Rectal smooth muscle tissue (tissue), 1 donor: ENCODE data around the gene SEMA4C.

Source experiments
- H3K27ac ChIP-seq: one replicate; pipeline ENCODE4 v1.7.0; 2013; ENCODE audit warnings: low read depth, low read length, inconsistent platforms
- H3K27me3 ChIP-seq: one replicate; pipeline ENCODE4 v1.7.0; 2013; ENCODE audit warnings: low read length; ENCODE audit not compliant: control insufficient read depth, insufficient read depth
- H3K36me3 ChIP-seq: one replicate; pipeline ENCODE4 v1.7.0; 2013; ENCODE audit warnings: low read length; ENCODE audit not compliant: control insufficient read depth, insufficient read depth
- H3K4me1 ChIP-seq: one replicate; pipeline ENCODE4 v1.7.0; 2013; ENCODE audit warnings: low read length; ENCODE audit not compliant: control insufficient read depth, insufficient read depth
- H3K4me3 ChIP-seq: one replicate; pipeline ENCODE4 v1.7.0; 2013; ENCODE audit warnings: low read length
- H3K9ac ChIP-seq: one replicate; pipeline ENCODE4 v1.7.0; 2013; ENCODE audit warnings: low read length

SEMA4C gene

GRCh38 chr2:96907115-96908041 lies 37.5 kb upstream of the SEMA4C start:
- H3K36me3 ChIP-seq: no peaks in the 10 kb centered on the region
- no peaks in the 10 kb centered on the region for H3K27me3 ChIP-seq
- H3K4me3 ChIP-seq: peak overlapping the region; percentile 50
- peaks cover 35% of the 10 kb centered on the region for H3K4me1 ChIP-seq
- H3K9ac ChIP-seq: no peak overlapping the region
- peak overlapping the region; percentile 95 for H3K27ac ChIP-seq

GRCh38 chr2:96906729-96907114 lies 36.8 kb upstream of the SEMA4C start:
- H3K9ac ChIP-seq: no peak overlapping the region
- peaks cover 35% of the 10 kb centered on the region for H3K4me1 ChIP-seq
- no peaks in the 10 kb centered on the region for H3K27me3 ChIP-seq
- H3K27ac ChIP-seq: peak overlapping the region; percentile 95
- no peak overlapping the region for H3K4me3 ChIP-seq
- no peaks in the 10 kb centered on the region for H3K36me3 ChIP-seq

GRCh38 chr2:96903815-96904214 lies 33.9 kb upstream of the SEMA4C start:
- Histone ChIP-seq H3K4me3 (peak overlapping the region; percentile 35), H3K36me3 (no peaks in the 10 kb centered on the region), H3K9ac (no peak overlapping the region), H3K27ac (peak overlapping the region; percentile 82), H3K27me3 (no peaks in the 10 kb centered on the region), H3K4me1 (peaks cover 36% of the 10 kb centered on the region)

GRCh38 chr2:96903318-96903717 lies 33.4 kb upstream of the SEMA4C start:
- no peaks in the 10 kb centered on the region for H3K27me3 ChIP-seq
- H3K36me3 ChIP-seq: no peaks in the 10 kb centered on the region
- H3K4me1 ChIP-seq: peaks cover 33% of the 10 kb centered on the region
- H3K9ac ChIP-seq: no peak overlapping the region
- H3K4me3 ChIP-seq: peak overlapping the region; percentile 35
- H3K27ac ChIP-seq: peak overlapping the region; percentile 82

- H3K36me3 ChIP-seq: no peaks in the 10 kb centered on the region
- H3K9ac ChIP-seq: no peak overlapping the region
- H3K4me3 ChIP-seq: no peak overlapping the region
- no peak overlapping the region for H3K27ac ChIP-seq
- H3K27me3 ChIP-seq: no peaks in the 10 kb centered on the region
- H3K4me1 ChIP-seq: peaks cover 23% of the 10 kb centered on the region
These were observed 30.4 kb upstream of the SEMA4C start for GRCh38 chr2:96900237-96900636.

GRCh38 chr2:96899413-96899741 lies 29.5 kb upstream of the SEMA4C start:
- no peak overlapping the region for H3K9ac ChIP-seq
- H3K36me3 ChIP-seq: no peaks in the 10 kb centered on the region
- no peak overlapping the region for H3K27ac ChIP-seq
- H3K27me3 ChIP-seq: no peaks in the 10 kb centered on the region
- H3K4me3 ChIP-seq: no peak overlapping the region
- H3K4me1 ChIP-seq: peaks cover 25% of the 10 kb centered on the region

GRCh38 chr2:96898641-96899412 lies 28.9 kb upstream of the SEMA4C start:
- H3K27me3 ChIP-seq: no peaks in the 10 kb centered on the region
- H3K9ac ChIP-seq: no peak overlapping the region
- H3K27ac ChIP-seq: no peak overlapping the region
- peaks cover 23% of the 10 kb centered on the region for H3K4me1 ChIP-seq
- no peaks in the 10 kb centered on the region for H3K36me3 ChIP-seq
- H3K4me3 ChIP-seq: no peak overlapping the region

GRCh38 chr2:96898135-96898505 lies 28.2 kb upstream of the SEMA4C start:
- H3K4me3 ChIP-seq: no peak overlapping the region
- H3K27ac ChIP-seq: no peak overlapping the region
- H3K4me1 ChIP-seq: peaks cover 17% of the 10 kb centered on the region
- H3K27me3 ChIP-seq: no peaks in the 10 kb centered on the region
- no peaks in the 10 kb centered on the region for H3K36me3 ChIP-seq
- H3K9ac ChIP-seq: no peak overlapping the region

GRCh38 chr2:96897491-96898134 lies 27.7 kb upstream of the SEMA4C start:
- Histone ChIP-seq H3K4me1 (peaks cover 17% of the 10 kb centered on the region), H3K36me3 (no peaks in the 10 kb centered on the region), H3K27me3 (no peaks in the 10 kb centered on the region), H3K9ac (no peak overlapping the region), H3K4me3 (no peak overlapping the region), H3K27ac (no peak overlapping the region)

- Histone ChIP-seq H3K27ac (peak overlapping the region; percentile 74), H3K36me3 (no peaks in the 10 kb centered on the region), H3K27me3 (no peaks in the 10 kb centered on the region), H3K9ac (peak overlapping the region; percentile 52), H3K4me3 (no peak overlapping the region), H3K4me1 (peaks cover 25% of the 10 kb centered on the region)
These were observed 26.1 kb upstream of the SEMA4C start for GRCh38 chr2:96895746-96896651.

- Histone ChIP-seq H3K27ac (peak overlapping the region; percentile 74), H3K36me3 (no peaks in the 10 kb centered on the region), H3K4me1 (peaks cover 27% of the 10 kb centered on the region)
These were observed 25.3 kb upstream of the SEMA4C start for GRCh38 chr2:96895032-96895745.

More at GRCh38 chr2:96895032-96895745, 25.3 kb upstream of the SEMA4C start:
- H3K27me3 ChIP-seq: no peaks in the 10 kb centered on the region
- H3K4me3 ChIP-seq: no peak overlapping the region
- H3K9ac ChIP-seq: peak overlapping the region; percentile 52
